Right atrium auricular region (tissue), 2 donors: ENCODE data around the gene PEPD. TPM values are rescaled to one million over a fixed set of nuclear protein-coding genes. Genes with fewer than 3 reads are reported as not detected.

Source experiments
- DNase-seq: peaks from one replicate; pipeline ENCODE4 v3.0.0-alpha.2; 2019; ENCODE audit warnings: low spot score
- H3K27ac ChIP-seq, 2 donors: fragments of 200-600 bp; sonication (generic); 1 replicate in 1 of 2; 2 replicates in 1 of 2; pipeline ENCODE4 v1.5.1; 2016 to 2019
- H3K27me3 ChIP-seq, 2 donors: fragments of 200-600 bp; sonication (generic); one replicate each; pipeline versions ENCODE4 v1.5.1 to v1.6.0; 2017 to 2019
- H3K36me3 ChIP-seq: fragments of 200-600 bp; sonication (generic); one replicate; pipeline ENCODE4 v1.5.1; 2016
- H3K4me1 ChIP-seq, 2 donors: fragments of 200-600 bp; sonication (generic); one replicate each; pipeline versions ENCODE4 v1.5.1 to v1.6.0; 2017 to 2019
- H3K4me3 ChIP-seq, 2 donors: fragments of 200-600 bp; sonication (generic); 1 replicate in 1 of 2; 2 replicates in 1 of 2; pipeline ENCODE4 v1.5.1; 2017 to 2019; ENCODE audit warnings: mild to moderate bottlenecking in 1 of 2, moderate library complexity in 1 of 2
- H3K9me3 ChIP-seq, 2 donors: fragments of 200-600 bp; sonication (generic); one replicate each; pipeline ENCODE4 v1.5.1; 2019
- CTCF ChIP-seq, 2 donors: fragments of 200-600 bp; sonication (generic); IDR thresholded peaks; one replicate each; pipeline ENCODE4 v1.5.1; 2019; ENCODE audit warnings: antibody characterized with exemption in 2 of 2
- total RNA-seq, 2 donors: library from RNA; depleted of rRNA; stranded (reverse); fragments of >200 nt; gene quantifications; one replicate each; pipeline ENCODE4 v1.1.0, GENCODE V29; 2016

PEPD gene
- total RNA-seq, 2 donors from 2014 or later = 27.1 to 38.9 TPM

GRCh38 chr19:33390101-33390907, 131.3 kb downstream of the PEPD start:
- Histone ChIP-seq H3K36me3 (no peaks in the 10 kb centered on the region), H3K4me1 (peaks cover 0 to 90% of the 10 kb centered on the region in 2 donors), H3K9me3 (no peaks in the 10 kb centered on the region), H3K27ac (peak overlapping the region; percentile 57 to 61), H3K4me3 (no peak overlapping the region), H3K27me3 (no peaks in the 10 kb centered on the region)
- peak; percentile 81 for DNase-seq
- TF ChIP-seq CTCF (IDR thresholded peaks at IDR 0.05) = no peak

GRCh38 chr19:33389421-33390100, 132.0 kb downstream of the PEPD start:
- Histone ChIP-seq H3K4me1 (peaks cover 0 to 82% of the 10 kb centered on the region in 2 donors), H3K9me3 (no peaks in the 10 kb centered on the region), H3K27ac (peak overlapping the region; percentile 57 to 61), H3K27me3 (no peaks in the 10 kb centered on the region), H3K36me3 (no peaks in the 10 kb centered on the region), H3K4me3 (no peak overlapping the region)
- TF ChIP-seq CTCF (IDR thresholded peaks at IDR 0.05) = no peak
- no peak for DNase-seq

- Histone ChIP-seq H3K9me3 (no peaks in the 10 kb centered on the region), H3K27me3 (no peaks in the 10 kb centered on the region), H3K27ac (peak overlapping the region; percentile 57 to 61), H3K4me3 (no peak overlapping the region), H3K36me3 (no peaks in the 10 kb centered on the region), H3K4me1 (peaks cover 0 to 75% of the 10 kb centered on the region in 2 donors)
- no peak for DNase-seq
- TF ChIP-seq CTCF (IDR thresholded peaks at IDR 0.05) = no peak
These were observed 132.7 kb downstream of the PEPD start for GRCh38 chr19:33388725-33389420.

GRCh38 chr19:33388231-33388724, 133.3 kb downstream of the PEPD start:
- Histone ChIP-seq H3K27ac (peak overlapping the region in 1 of 2 donors; percentile 23), H3K4me3 (no peak overlapping the region), H3K9me3 (no peaks in the 10 kb centered on the region), H3K36me3 (no peaks in the 10 kb centered on the region), H3K4me1 (peaks cover 0 to 69% of the 10 kb centered on the region in 2 donors), H3K27me3 (no peaks in the 10 kb centered on the region)
- DNase-seq = no peak
- TF ChIP-seq CTCF (IDR thresholded peaks at IDR 0.05) = no peak

- Histone ChIP-seq H3K27ac (no peak overlapping the region), H3K27me3 (no peaks in the 10 kb centered on the region), H3K4me3 (no peak overlapping the region), H3K4me1 (peaks cover 0 to 62% of the 10 kb centered on the region in 2 donors), H3K36me3 (no peaks in the 10 kb centered on the region), H3K9me3 (no peaks in the 10 kb centered on the region)
- no peak for DNase-seq
- no peak for TF ChIP-seq CTCF (IDR thresholded peaks at IDR 0.05)
These were observed 134.0 kb downstream of the PEPD start for GRCh38 chr19:33387351-33388230.
